DND-41 (cell line): ENCODE results near the gene VPS8.

Source experiments
- CTCF ChIP-seq: IDR thresholded peaks from 2 replicates; pipeline ENCODE4 v1.5.1; 2012; ENCODE audit warnings: borderline replicate concordance, low read length, moderate library complexity, mild to moderate bottlenecking; ENCODE audit not compliant: poor library complexity, severe bottlenecking; ENCODE audit errors: extremely low read depth
- EZH2 ChIP-seq: IDR thresholded peaks from 3 replicates; pipeline ENCODE4 v1.6.1; 2012; ENCODE audit warnings: borderline replicate concordance, low read depth, mild to moderate bottlenecking, moderate library complexity, low read length, inconsistent platforms; ENCODE audit not compliant: severe bottlenecking

- TF ChIP-seq CTCF, result peak; percentile 87
- TF ChIP-seq EZH2, result no peak
These were observed 34.2 kb upstream of the VPS8 start for GRCh38 chr3:184777566-184778356.
